ENCODE measurements around the gene LAMB2. TPM values are rescaled to one million over a fixed set of nuclear protein-coding genes. Genes with fewer than 3 reads are reported as not detected.
A peak's percentile ranks its signal among the peaks of the same experiment; 100 is the strongest.

LAMB2 gene
- total RNA-seq, 1 donor from 2014 or later = 410 TPM

- Histone ChIP-seq H3K27me3 (ENCODE audit: low read depth) (no peaks in the 10 kb centered on the region), H3K4me3 (no peak overlapping the region), H3K36me3 (peaks cover 27% of the 10 kb centered on the region), H3K27ac (no peak overlapping the region), H3K4me1 (peaks cover 31% of the 10 kb centered on the region), H3K9me3 (no peaks in the 10 kb centered on the region)
- intact Hi-C loops (cut with DNase I) = no loop called here
- DNase-seq (no peak), ATAC-seq (no peak)
- TF ChIP-seq CTCF (IDR thresholded peaks at IDR 0.05) = no peak
These were observed 41.6 kb upstream of the LAMB2 start for GRCh38 chr3:49174397-49174985.

GRCh38 chr3:49173792-49174170 is 40.9 kb upstream of the LAMB2 start:
- no peak for DNase-seq
- no peaks in the 10 kb centered on the region for H3K9me3 ChIP-seq
- H3K4me1 ChIP-seq = peaks cover 31% of the 10 kb centered on the region
- peak overlapping the region; percentile 92 for H3K4me3 ChIP-seq
- H3K27ac ChIP-seq = peak overlapping the region; percentile 84
- H3K36me3 ChIP-seq = peaks cover 27% of the 10 kb centered on the region
- H3K27me3 ChIP-seq (ENCODE audit: low read depth) = no peaks in the 10 kb centered on the region
- TF ChIP-seq CTCF (IDR thresholded peaks at IDR 0.05) = no peak
- intact Hi-C loops (cut with DNase I) = no loop called here
- no peak for ATAC-seq

- peak overlapping the region; percentile 84 for H3K27ac ChIP-seq
- no peak for TF ChIP-seq CTCF (IDR thresholded peaks at IDR 0.05)
- H3K4me1 ChIP-seq = peaks cover 31% of the 10 kb centered on the region
- no peak for DNase-seq
- H3K36me3 ChIP-seq = peaks cover 27% of the 10 kb centered on the region
- intact Hi-C loops (cut with DNase I) = no loop called here
- no peak for ATAC-seq
- no peaks in the 10 kb centered on the region for H3K9me3 ChIP-seq
- H3K27me3 ChIP-seq (ENCODE audit: low read depth) = no peaks in the 10 kb centered on the region
- peak overlapping the region; percentile 92 for H3K4me3 ChIP-seq
These were observed 40.4 kb upstream of the LAMB2 start for GRCh38 chr3:49173116-49173791.

GRCh38 chr3:49172551-49173041 is 39.7 kb upstream of the LAMB2 start:
- intact Hi-C loops (cut with DNase I) = no loop called here
- DNase-seq = no peak
- Histone ChIP-seq H3K9me3 (no peaks in the 10 kb centered on the region), H3K36me3 (peaks cover 27% of the 10 kb centered on the region), H3K4me1 (peaks cover 31% of the 10 kb centered on the region), H3K27me3 (ENCODE audit: low read depth) (no peaks in the 10 kb centered on the region), H3K4me3 (peak overlapping the region; percentile 92), H3K27ac (peak overlapping the region; percentile 84)
- no peak for ATAC-seq
- TF ChIP-seq CTCF (IDR thresholded peaks at IDR 0.05) = no peak

- ATAC-seq (peak in 1 of 2 donors; percentile 4), DNase-seq (no peak)
- peaks cover 31% of the 10 kb centered on the region for H3K4me1 ChIP-seq
- peak overlapping the region; percentile 84 for H3K27ac ChIP-seq
- H3K4me3 ChIP-seq = peak overlapping the region; percentile 92
- intact Hi-C loops (cut with DNase I) = no loop called here
- no peak for TF ChIP-seq CTCF (IDR thresholded peaks at IDR 0.05)
- no peaks in the 10 kb centered on the region for H3K27me3 ChIP-seq (ENCODE audit: low read depth)
- H3K36me3 ChIP-seq = peaks cover 27% of the 10 kb centered on the region
- H3K9me3 ChIP-seq = no peaks in the 10 kb centered on the region
These were observed 39.1 kb upstream of the LAMB2 start for GRCh38 chr3:49171775-49172500.

Measured in lower lobe of right lung (tissue), 2 donors.